CD4-positive, alpha-beta T cell treated with Interleukin-17A for 1 hour (primary cell): ENCODE results near the gene MACROD2.

Experiments used
- DNase-seq: peaks from one replicate; pipeline ENCODE4 v3.0.0-alpha.2; 2020

MACROD2 gene

GRCh38 chr20:16020971-16021370 is 2025.7 kb downstream of the MACROD2 start:
- no peak for DNase-seq

- DNase-seq = no peak
Measured at GRCh38 chr20:16025084-16025483, 2029.8 kb downstream of the MACROD2 start.

GRCh38 chr20:16027686-16028085 is 2032.4 kb downstream of the MACROD2 start:
- DNase-seq = no peak

- no peak for DNase-seq
Measured at GRCh38 chr20:16028923-16029322, 2033.6 kb downstream of the MACROD2 start.

GRCh38 chr20:16030253-16030652 is 2034.9 kb downstream of the MACROD2 start:
- DNase-seq = no peak

GRCh38 chr20:16035576-16035975 is 2040.3 kb downstream of the MACROD2 start:
- no peak for DNase-seq

GRCh38 chr20:16036331-16036730 is 2041.0 kb downstream of the MACROD2 start:
- no peak for DNase-seq

- DNase-seq = no peak
Measured at GRCh38 chr20:16040742-16041141, 2045.4 kb downstream of the MACROD2 start.

- no peak for DNase-seq
Measured at GRCh38 chr20:16042731-16043130, 2047.4 kb downstream of the MACROD2 start.

GRCh38 chr20:16043931-16044330 is 2048.6 kb downstream of the MACROD2 start:
- no peak for DNase-seq

GRCh38 chr20:16048876-16049275 is 2053.6 kb downstream of the MACROD2 start:
- DNase-seq = no peak

GRCh38 chr20:16049529-16050093 is 2054.3 kb downstream of the MACROD2 start:
- no peak for DNase-seq

GRCh38 chr20:16050366-16050765 is 2055.1 kb downstream of the MACROD2 start:
- no peak for DNase-seq

GRCh38 chr20:16051968-16052367 is 2056.7 kb downstream of the MACROD2 start:
- no peak for DNase-seq

- DNase-seq = no peak
Measured at GRCh38 chr20:16052456-16052855, 2057.1 kb downstream of the MACROD2 start.

- no peak for DNase-seq
Measured at GRCh38 chr20:16054985-16055384, 2059.7 kb downstream of the MACROD2 start.

GRCh38 chr20:16057651-16058050 is 2062.3 kb downstream of the MACROD2 start:
- no peak for DNase-seq

GRCh38 chr20:16058268-16058667 is 2063.0 kb downstream of the MACROD2 start:
- no peak for DNase-seq

GRCh38 chr20:16059841-16060240 is 2064.5 kb downstream of the MACROD2 start:
- DNase-seq = no peak

GRCh38 chr20:16061351-16061750 is 2066.0 kb downstream of the MACROD2 start:
- no peak for DNase-seq

- DNase-seq = no peak
Measured at GRCh38 chr20:16062661-16063581, 2067.6 kb downstream of the MACROD2 start.

GRCh38 chr20:16063881-16064280 is 2068.6 kb downstream of the MACROD2 start:
- DNase-seq = no peak

GRCh38 chr20:16064989-16065707 is 2069.8 kb downstream of the MACROD2 start:
- no peak for DNase-seq

GRCh38 chr20:16066571-16066970 is 2071.3 kb downstream of the MACROD2 start:
- DNase-seq = no peak
